GM18520 (cell line): ENCODE measurements around the gene SLAIN2.
"Not testable (repeated sequence)": the region's sequence is repeated elsewhere in the genome, so short reads cannot be mapped to it uniquely, and the experiment has no call there.

Experiments
- ATAC-seq: cut with Tn5 transposase; IDR thresholded peaks from one replicate; pipeline ENCODE4 v1.9.1; 2021; ENCODE audit not compliant: unreplicated experiment

SLAIN2 gene

GRCh38 chr4:48340965-48341775, at the start of gene SLAIN2:
Gene SLAIN2, plus strand, starts transcription at chr4:48341529. Its CDS starts 211 bp downstream, at chr4:48341740.
- peak; percentile 82 for ATAC-seq

GRCh38 chr4:48292218-48292790, 49.0 kb upstream of the SLAIN2 start:
- not testable (repeated sequence) for ATAC-seq

- ATAC-seq = no peak
These were observed 46.2 kb upstream of the SLAIN2 start for GRCh38 chr4:48295116-48295515.

GRCh38 chr4:48296365-48296764, 45.0 kb upstream of the SLAIN2 start:
- peak; percentile 84 for ATAC-seq

GRCh38 chr4:48297256-48297846, 44.0 kb upstream of the SLAIN2 start:
- no peak for ATAC-seq

GRCh38 chr4:48299560-48299959, 41.8 kb upstream of the SLAIN2 start:
- no peak for ATAC-seq

GRCh38 chr4:48300004-48300403, 41.3 kb upstream of the SLAIN2 start:
- ATAC-seq = no peak

GRCh38 chr4:48305508-48305907, 35.8 kb upstream of the SLAIN2 start:
- no peak for ATAC-seq

GRCh38 chr4:48307528-48307927, 33.8 kb upstream of the SLAIN2 start:
- ATAC-seq = no peak

GRCh38 chr4:48308901-48309300, 32.4 kb upstream of the SLAIN2 start:
- ATAC-seq = no peak

- ATAC-seq = no peak
These were observed 29.4 kb upstream of the SLAIN2 start for GRCh38 chr4:48311896-48312295.

- ATAC-seq = not testable (repeated sequence)
These were observed 26.6 kb upstream of the SLAIN2 start for GRCh38 chr4:48314746-48315145.

- ATAC-seq = peak; percentile 67
These were observed 25.4 kb upstream of the SLAIN2 start for GRCh38 chr4:48315728-48316630.

GRCh38 chr4:48321312-48321711, 20.0 kb upstream of the SLAIN2 start:
- no peak for ATAC-seq

GRCh38 chr4:48322063-48322462, 19.3 kb upstream of the SLAIN2 start:
- no peak for ATAC-seq

GRCh38 chr4:48324281-48324680, 17.0 kb upstream of the SLAIN2 start:
- ATAC-seq = no peak

GRCh38 chr4:48329193-48329592, 12.1 kb upstream of the SLAIN2 start:
- no peak for ATAC-seq

- ATAC-seq = no peak
These were observed 11.4 kb upstream of the SLAIN2 start for GRCh38 chr4:48329976-48330375.

GRCh38 chr4:48331577-48332330, 9.6 kb upstream of the SLAIN2 start:
- ATAC-seq = no peak

GRCh38 chr4:48332661-48333060, 8.7 kb upstream of the SLAIN2 start:
- ATAC-seq = no peak
